LoVo (cell line): ENCODE data around the gene LRRC73.
"Not testable (repeated sequence)": the region's sequence is repeated elsewhere in the genome, so short reads cannot be mapped to it uniquely, and the experiment has no call there.

Source experiments
- DNase-seq: peaks from one replicate; pipeline ENCODE4 v3.0.0-alpha.2; 2016; ENCODE audit warnings: low spot score

LRRC73 gene

DNA sequence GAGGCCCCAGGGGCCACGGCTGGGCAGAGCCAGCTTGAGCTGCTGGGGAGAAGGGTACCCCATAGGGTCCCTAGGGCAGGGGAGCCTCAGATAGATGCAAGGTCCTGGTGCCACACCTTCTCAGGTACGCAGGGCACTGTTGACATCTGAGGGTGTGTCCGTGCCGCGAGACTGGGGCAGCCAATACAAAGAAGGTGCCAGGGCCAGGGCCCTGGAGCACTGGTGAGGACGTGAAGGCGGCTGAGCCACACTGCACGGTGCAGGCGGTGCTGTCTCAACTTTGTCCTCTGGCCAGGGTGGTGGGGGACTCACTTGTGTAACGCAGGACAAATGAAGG, 649 bp upstream of the LRRC73 start:
- DNase-seq, result peak; percentile 32

DNA sequence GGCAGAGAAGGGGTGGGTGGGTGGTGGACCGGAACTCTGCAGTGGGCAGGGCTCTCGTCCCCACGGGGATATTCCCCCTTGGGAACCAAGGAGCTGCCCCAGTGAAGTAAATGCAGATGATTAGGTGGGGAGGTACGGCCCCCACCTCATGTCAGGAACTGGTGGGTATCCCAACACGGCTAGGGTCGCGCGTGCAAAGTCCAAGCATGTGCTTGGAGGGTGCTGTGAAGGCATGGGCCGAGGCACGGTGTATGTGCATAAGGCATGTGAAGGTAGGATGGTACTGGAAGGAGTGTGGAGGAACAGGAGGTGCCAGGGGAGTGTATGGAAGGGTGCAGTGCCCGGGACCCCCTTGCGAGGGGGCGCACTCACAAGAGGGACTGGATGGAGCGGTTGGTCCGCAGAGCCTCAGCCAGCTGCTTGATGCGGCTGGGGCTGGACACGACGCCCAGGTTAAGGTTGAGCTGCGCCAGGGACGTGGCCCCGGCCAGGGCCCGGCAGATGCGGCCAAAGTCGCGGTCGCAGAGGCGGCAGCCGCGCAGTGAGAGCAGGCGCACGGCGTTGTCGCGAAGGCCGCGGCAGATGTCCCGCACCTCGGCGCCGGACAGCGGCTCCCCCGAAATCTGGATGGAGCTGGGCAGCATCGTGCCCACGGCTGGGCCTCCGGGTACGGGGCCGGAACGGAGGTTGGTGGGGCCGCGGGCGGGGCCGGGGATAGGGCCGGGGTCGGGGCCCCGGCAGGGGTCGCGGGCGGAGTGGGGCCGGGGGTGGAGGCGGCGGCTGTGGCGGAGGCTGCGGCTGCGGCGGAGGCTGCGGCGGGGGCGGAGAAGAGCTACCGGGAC, 783 bp downstream of the LRRC73 start:
- DNase-seq, result no peak

GRCh38 chr6:43508481-43509141, 1.5 kb downstream of the LRRC73 start:
- no peak for DNase-seq

- DNase-seq, result peak; percentile 75
Observed at GRCh38 chr6:43506667-43507471, 3.3 kb downstream of the LRRC73 start.

DNA sequence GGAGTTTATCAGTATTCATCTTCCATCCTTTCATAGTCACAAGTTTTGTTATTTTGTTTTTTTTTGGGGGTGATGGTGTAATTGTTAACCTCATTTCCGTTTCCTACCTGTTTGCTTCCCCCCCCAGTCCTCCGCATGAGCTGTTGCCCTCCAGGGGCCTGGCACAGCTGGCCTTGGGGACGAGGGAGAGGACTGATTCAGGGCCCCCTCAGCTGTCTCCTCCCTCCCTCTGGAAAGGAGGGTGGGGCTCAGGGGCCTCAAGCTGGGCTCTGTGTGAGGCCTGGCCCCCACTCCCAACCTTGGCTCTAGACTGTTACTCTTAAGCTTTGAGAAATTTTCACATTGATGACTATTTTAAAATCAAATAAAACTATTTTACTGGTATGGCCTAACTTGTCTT, 4.0 kb downstream of the LRRC73 start:
- DNase-seq, result no peak

DNA sequence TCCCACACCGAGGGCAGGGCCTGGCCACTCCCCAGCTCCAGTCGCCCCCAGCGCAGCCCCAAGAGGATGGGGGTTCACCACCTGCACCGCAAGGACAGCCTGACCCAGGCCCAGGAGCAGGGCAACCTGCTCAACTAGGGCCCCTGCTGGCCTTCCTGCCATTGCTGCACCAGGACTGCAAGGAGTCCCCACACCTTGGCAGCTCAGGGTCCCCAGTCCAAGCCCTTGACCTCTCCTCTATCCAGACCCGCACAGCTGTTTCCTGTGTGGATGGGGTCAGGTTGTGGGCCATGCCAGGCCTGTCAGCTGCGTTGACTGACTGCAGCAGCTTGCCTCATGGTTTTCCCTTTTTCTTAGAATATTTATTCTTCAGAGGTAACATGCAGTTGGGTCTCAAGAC, 4.4 kb downstream of the LRRC73 start:
- DNase-seq, result no peak

GRCh38 chr6:43504756-43505593, 5.2 kb downstream of the LRRC73 start:
- no peak for DNase-seq

GRCh38 chr6:43503443-43503842, 6.7 kb downstream of the LRRC73 start:
- DNase-seq, result no peak

GRCh38 chr6:43502666-43503065, 7.5 kb downstream of the LRRC73 start:
- DNase-seq, result no peak

- no peak for DNase-seq
Observed at GRCh38 chr6:43500921-43501320, 9.2 kb downstream of the LRRC73 start.

DNA sequence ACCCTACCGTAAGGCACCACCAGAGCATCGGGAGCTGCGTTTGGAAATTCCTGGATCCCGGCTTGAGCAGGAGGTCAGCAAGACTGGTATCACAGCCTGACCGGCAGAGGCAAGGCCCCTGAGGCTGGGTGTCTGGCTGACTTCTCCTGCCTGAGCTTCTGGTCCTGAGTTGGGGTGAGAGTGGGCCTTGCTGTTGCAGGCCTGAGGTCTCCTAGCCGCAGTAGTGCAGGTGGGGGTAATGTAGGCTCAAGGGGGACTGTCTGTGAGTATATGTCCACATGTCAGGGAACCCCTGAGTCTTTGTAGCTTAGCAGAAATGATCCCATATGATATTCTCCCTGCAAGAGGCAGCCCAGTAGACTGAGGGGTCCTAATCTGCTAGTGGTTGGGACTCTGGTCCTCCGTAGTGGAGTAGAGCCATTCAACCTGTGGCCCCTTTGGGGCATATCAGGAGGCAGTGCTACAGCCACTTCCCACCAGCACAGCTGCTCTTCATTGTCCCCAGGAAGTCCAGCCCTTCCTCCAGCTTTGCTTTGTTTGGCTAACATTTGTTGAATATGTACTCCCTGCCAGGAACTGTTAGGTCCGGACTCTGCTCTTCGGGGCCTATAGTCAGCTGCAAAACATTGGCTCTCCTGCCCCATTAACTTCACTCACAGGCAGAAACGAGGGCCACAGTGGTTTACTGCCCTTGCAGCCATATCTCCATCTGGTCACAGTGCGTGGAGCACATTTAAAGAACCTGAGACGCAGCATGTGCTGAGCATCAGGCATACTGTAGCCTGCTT, 10.9 kb downstream of the LRRC73 start:
- no peak for DNase-seq

DNA sequence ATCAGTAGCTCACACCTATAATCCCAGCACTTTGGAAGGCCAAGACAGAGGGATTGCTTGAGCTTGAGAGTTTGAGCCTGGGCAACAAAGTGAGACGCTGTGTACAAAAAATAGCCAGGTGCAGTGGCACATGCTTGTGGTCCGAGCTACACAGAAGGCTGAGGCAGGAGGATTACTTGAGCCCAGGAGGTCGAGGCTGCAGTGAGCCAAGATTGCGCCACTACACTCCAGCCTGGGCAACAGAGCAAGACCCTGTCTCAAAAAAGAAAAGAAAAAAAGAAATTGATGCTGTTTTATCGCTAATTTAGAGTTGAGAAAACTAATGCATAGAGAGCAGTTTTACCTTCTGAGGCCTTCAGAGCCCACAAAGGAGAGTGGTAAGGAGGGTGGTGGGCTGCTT, 11.9 kb downstream of the LRRC73 start:
- not testable (repeated sequence) for DNase-seq

DNA sequence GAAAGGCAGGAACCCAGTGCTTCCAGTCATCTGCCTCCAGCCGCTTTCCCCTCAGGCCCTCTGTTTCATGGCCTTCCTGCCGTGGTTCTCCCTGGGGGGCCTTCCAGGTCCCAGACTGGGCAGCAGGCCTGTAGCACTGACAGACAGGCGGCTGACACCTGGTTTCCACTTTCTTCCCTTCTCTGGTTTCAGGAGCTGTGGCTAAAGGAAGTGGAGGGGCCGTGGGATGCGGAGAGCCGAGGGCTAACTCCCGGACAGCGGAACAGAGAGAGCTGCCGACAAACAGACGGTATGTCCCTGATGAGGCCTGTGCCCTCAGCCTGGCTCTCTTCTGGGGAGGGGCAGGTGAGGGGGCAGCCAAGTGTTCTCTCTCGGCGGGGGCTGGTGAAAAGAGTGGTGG, 12.5 kb downstream of the LRRC73 start:
- no peak for DNase-seq

GRCh38 chr6:43497129-43497396, 13.1 kb downstream of the LRRC73 start:
- DNase-seq, result no peak

DNA sequence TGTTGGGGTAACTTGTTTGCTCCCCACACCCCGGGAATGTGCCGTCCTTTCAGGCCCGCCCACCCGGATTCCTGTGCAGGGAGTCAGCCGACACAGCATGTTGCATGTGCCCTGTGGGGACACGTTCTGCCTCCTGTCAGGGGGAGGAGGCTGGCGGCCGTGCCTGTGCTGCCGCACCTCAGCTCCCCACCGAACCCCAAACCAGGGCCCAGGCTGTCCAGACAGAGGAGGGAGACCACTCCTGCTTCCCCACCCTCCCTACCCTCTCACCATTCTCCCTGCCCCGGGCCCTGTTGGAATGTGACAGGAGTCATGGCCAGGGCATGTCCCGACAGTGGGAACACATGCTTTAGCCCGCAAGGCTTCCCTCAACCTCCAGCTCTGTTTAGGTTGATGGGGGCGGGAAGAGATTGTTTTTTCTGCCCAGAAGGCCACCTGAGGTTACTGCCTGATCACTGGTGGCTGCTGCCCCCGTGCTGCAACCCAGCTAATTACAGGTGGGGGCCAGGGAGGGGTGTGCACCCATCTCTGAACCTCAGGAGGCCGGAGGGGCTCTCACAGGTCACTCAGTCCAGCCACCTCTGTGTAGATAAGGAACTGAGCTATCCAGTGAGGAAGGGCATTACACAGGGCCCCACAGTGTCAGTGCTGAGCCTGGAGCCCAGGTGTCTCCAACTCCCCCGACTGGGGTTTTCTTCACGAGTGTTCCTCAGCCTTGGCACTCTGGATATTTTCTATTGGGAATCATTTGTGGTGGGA, 13.6 kb downstream of the LRRC73 start:
- DNase-seq, result no peak

DNA sequence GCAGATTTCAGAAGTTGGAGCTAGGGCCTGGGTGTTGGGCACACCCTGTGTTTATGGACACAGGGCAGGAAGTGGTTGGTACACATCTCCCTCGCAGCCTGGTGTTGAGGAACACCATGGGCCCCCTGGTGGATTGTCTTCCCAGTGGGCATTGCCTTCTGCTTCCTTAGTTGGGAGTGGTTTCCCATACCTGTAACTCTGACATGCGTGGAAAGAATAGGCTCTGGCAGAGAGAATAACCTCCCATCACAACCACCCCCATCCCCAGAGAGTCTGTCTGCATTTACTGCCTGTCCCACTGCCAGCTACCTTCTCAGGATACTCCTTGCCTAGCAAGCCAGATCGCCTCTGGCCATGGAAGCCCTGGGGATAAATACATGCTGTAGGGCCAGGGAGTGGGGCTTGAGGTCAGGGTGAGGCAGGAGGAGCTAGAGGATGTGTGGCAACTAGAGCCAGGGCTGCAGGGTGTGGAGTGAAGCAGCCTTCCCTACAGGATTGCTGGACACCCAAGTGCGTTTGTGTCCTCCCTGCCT, 14.7 kb downstream of the LRRC73 start:
- no peak for DNase-seq

- no peak for DNase-seq
Observed at GRCh38 chr6:43494766-43495165, 15.4 kb downstream of the LRRC73 start.

DNA sequence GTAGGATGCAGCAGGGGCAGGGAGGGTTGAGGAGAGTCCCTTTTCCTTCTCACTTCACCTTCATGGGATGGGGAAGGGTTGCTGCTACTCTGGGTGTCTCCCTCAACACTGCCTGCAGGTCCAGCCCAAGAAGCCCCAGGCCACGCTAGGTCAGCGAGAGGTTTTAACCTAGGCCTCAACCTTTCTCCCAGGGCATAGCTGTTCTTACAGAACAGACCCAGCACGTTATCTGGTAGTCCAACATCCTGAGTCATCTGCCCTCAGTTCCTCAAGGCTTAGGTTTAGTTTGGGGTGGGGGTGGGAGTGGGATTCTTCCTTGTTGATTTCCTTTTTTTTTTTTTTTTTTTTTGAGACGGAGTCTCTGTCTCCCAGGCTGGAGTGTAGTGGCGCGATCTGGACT, 15.8 kb downstream of the LRRC73 start:
- no peak for DNase-seq

DNA sequence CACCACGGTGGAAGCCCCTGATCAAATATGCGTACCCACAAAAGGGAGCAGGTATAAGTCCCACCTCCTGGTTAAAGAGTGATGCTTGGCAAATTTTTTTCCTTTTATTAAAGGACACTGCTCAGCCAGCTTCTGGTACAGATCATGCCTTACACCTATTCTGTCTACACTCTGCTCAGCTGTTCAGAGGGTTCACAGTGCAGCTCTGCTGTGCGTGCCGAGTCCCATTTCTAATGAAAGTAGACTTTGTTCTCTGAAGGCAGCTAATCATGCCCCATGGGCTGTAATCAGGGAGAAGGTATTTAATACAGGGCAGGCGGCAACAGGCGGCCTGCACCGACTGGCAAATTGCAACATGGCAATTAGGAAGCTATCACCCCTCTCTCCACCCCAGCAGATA, 16.3 kb downstream of the LRRC73 start:
- DNase-seq, result no peak

DNA sequence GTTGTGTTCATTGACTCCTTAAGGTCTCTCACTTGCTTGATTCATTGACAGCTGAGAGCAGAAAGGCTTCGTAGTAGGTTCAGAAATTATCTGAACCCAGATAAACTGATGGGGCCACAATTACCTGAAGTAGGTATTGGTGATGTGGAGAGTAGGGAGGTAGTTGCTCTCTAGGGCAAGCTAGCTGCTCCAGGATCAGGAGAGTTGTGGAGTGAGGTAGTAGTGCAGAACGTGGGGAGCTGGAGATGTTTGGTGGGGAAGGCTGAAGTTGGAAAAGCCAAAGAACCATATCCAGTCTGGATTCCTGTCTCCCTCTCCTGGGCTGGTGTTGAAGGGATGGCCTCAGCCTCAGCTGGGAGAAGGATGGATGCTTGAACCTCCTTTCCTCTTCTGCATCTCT, 16.9 kb downstream of the LRRC73 start:
- no peak for DNase-seq

GRCh38 chr6:43492673-43493072, 17.5 kb downstream of the LRRC73 start:
- no peak for DNase-seq
